Calu3 (cell line): ENCODE measurements around the gene BCOR. TPM values are rescaled to one million over a fixed set of nuclear protein-coding genes. Genes with fewer than 3 reads are reported as not detected.
A peak's percentile ranks its signal among the peaks of the same experiment; 100 is the strongest.

ENCODE experiments used
- BruUV-seq: library from RNA; stranded (reverse); fragments of 400-500 nt; replicated peaks from 2 replicates; lab custom pipeline; 2021; lab: Mats Ljungman, UMichigan
- CTCF ChIA-PET: fragments of 300-600 bp; sonication (Branson Sonifier 250); formaldehyde crosslinking; loops from one replicate; lab custom pipeline; 2022; ENCODE audit warnings: antibody characterized with exemption; lab: Charles Lee
- DNase-seq: peaks from one replicate; pipeline ENCODE4 v3.0.0; 2022
- H3K27ac Mint-ChIP-seq: one replicate; pipeline ENCODE4 v1.8.0; 2022; ENCODE audit warnings: mixed read lengths; ENCODE audit not compliant: unreplicated experiment
- H3K27me3 Mint-ChIP-seq: one replicate; pipeline ENCODE4 v1.8.0; 2022; ENCODE audit warnings: mixed read lengths; ENCODE audit not compliant: unreplicated experiment
- H3K36me3 Mint-ChIP-seq: one replicate; pipeline ENCODE4 v1.8.0; 2022; ENCODE audit warnings: mild to moderate bottlenecking, moderate library complexity, mixed read lengths; ENCODE audit not compliant: insufficient read depth, unreplicated experiment
- H3K4me1 Mint-ChIP-seq: one replicate; pipeline ENCODE4 v1.8.0; 2022; ENCODE audit warnings: mild to moderate bottlenecking, low read depth, mixed read lengths; ENCODE audit not compliant: unreplicated experiment
- H3K4me3 Mint-ChIP-seq: one replicate; pipeline ENCODE4 v1.8.0; 2022; ENCODE audit warnings: mild to moderate bottlenecking, low read depth, moderate library complexity, mixed read lengths; ENCODE audit not compliant: unreplicated experiment
- H3K9me3 Mint-ChIP-seq: one replicate; pipeline ENCODE4 v1.8.0; 2022; ENCODE audit warnings: low read depth, mixed read lengths; ENCODE audit not compliant: unreplicated experiment
- CTCF ChIP-seq: fragments of 200-600 bp; IDR thresholded peaks from one replicate; pipeline ENCODE4 v1.8.0; 2022; ENCODE audit warnings: antibody characterized with exemption; ENCODE audit not compliant: unreplicated experiment
- intact Hi-C: fragments of 100-400 bp; cut with micrococcal nuclease; formaldehyde crosslinking; loops from one replicate; pipeline ENCODE4 v1.10.0; 2022; ENCODE audit not compliant: unreplicated experiment
- total RNA-seq: library from RNA; stranded (reverse); gene quantifications from 2 replicates; pipeline ENCODE4 v1.2.3, GENCODE V29; 2022

The BCOR gene
- total RNA-seq, 1 experiment from 2014 or later = 21.1 TPM

GRCh38 chrX:40011322-40012038 is 86.3 kb downstream of the BCOR start:
- Mint-ChIP-seq H3K4me3 (peak overlapping the region; percentile 84), H3K27ac (no peak overlapping the region), H3K27me3 (peaks cover 17% of the 10 kb centered on the region), H3K9me3 (peaks cover 2% of the 10 kb centered on the region), H3K4me1 (no peaks in the 10 kb centered on the region), H3K36me3 (peaks cover 27% of the 10 kb centered on the region)
- intact Hi-C loops = loop anchor here (10.0 kb wide), 2 partner anchors 73 to 163 kb away; no protein-coding TSS in a partner anchor
- CTCF ChIA-PET = no interaction called here
- TF ChIP-seq CTCF = no peak
- no peak for DNase-seq
- BruUV-seq = no TSS peak

- DNase-seq = no peak
- Mint-ChIP-seq H3K9me3 (peaks cover 2% of the 10 kb centered on the region), H3K4me3 (no peak overlapping the region), H3K27me3 (peaks cover 22% of the 10 kb centered on the region), H3K36me3 (peaks cover 25% of the 10 kb centered on the region), H3K4me1 (no peaks in the 10 kb centered on the region), H3K27ac (no peak overlapping the region)
- BruUV-seq = no TSS peak
- intact Hi-C loops = loop anchor here (10.0 kb wide), 2 partner anchors 74 to 164 kb away; no protein-coding TSS in a partner anchor
- TF ChIP-seq CTCF = no peak
- CTCF ChIA-PET = no interaction called here
Measured at GRCh38 chrX:40010550-40011321, 87.0 kb downstream of the BCOR start.

- peaks cover 21% of the 10 kb centered on the region for H3K36me3 Mint-ChIP-seq
- H3K9me3 Mint-ChIP-seq = peaks cover 2% of the 10 kb centered on the region
- CTCF ChIA-PET = no interaction called here
- no peak for DNase-seq
- intact Hi-C loops = loop anchor here (10.0 kb wide), 2 partner anchors 75 to 165 kb away; no protein-coding TSS in a partner anchor
- H3K4me3 Mint-ChIP-seq = no peak overlapping the region
- H3K27ac Mint-ChIP-seq = no peak overlapping the region
- TF ChIP-seq CTCF = no peak
- no TSS peak for BruUV-seq
- peaks cover 31% of the 10 kb centered on the region for H3K27me3 Mint-ChIP-seq
- no peaks in the 10 kb centered on the region for H3K4me1 Mint-ChIP-seq
Measured at GRCh38 chrX:40009890-40010289, 87.9 kb downstream of the BCOR start.

GRCh38 chrX:40009462-40009851 is 88.3 kb downstream of the BCOR start:
- no peak overlapping the region for H3K4me3 Mint-ChIP-seq
- peaks cover 2% of the 10 kb centered on the region for H3K9me3 Mint-ChIP-seq
- H3K27me3 Mint-ChIP-seq = peaks cover 35% of the 10 kb centered on the region
- no peak for TF ChIP-seq CTCF
- intact Hi-C loops = no loop called here
- CTCF ChIA-PET = no interaction called here
- no peak overlapping the region for H3K27ac Mint-ChIP-seq
- H3K36me3 Mint-ChIP-seq = peaks cover 16% of the 10 kb centered on the region
- no peaks in the 10 kb centered on the region for H3K4me1 Mint-ChIP-seq
- BruUV-seq = no TSS peak
- no peak for DNase-seq
